Fibroblast of the conjunctiva (primary cell): ENCODE data around the gene ADRA1B.

ENCODE experiments used
- DNase-seq: peaks from one replicate; pipeline ENCODE4 v3.0.0-alpha.2; 2010; ENCODE audit warnings: low read depth

The ADRA1B gene

DNA sequence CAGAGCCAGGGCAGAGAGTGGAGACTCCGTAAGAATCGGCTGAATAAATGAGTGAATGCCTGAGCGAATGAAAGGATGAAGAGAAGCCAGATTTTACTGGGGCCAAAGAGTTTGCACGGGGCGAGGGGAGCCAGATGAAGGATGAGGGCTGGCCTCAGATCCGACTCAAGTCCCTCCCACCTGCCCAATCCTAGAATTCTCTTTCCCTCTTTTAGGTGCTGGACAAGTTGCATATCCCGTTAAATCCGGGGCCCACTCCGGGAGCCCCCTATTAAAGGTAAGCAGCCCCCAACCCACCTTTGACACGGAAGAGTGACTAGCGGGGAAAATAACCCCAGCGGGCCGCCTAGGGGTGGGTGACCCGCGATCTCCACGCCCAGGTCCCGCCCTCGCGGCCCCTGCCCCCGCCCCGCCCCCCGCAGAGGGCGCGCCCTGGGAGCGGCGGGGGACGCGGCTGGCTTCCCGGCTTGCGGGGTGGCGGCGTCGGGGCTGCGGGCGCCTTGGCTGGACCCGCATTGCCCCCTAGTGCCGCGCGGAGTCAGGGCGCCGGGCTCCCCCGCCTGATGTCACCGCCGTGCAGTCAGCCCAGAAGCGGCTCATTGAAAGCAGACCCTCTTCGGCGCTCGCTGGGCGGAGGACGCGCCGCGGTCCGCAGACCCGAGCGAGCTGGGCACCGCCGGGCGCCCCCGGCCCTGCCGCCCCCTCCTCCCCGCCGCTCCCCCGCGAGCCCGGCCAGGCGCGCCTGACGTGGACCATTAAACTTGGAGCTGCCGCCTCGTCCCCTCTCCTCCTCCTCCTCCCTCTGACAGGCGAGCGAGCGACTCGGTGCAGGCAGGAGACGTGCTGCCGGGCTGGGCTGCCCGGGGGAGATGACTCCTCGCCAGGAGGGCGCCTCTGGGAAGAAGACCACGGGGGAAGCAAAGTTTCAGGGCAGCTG is at the start of gene ADRA1B:
ADRA1B (plus strand) TSS at position 579 of the 937 bp plus-strand sequence. CDS start 424 bp downstream, outside the sequence.
- DNase-seq: no peak

DNA sequence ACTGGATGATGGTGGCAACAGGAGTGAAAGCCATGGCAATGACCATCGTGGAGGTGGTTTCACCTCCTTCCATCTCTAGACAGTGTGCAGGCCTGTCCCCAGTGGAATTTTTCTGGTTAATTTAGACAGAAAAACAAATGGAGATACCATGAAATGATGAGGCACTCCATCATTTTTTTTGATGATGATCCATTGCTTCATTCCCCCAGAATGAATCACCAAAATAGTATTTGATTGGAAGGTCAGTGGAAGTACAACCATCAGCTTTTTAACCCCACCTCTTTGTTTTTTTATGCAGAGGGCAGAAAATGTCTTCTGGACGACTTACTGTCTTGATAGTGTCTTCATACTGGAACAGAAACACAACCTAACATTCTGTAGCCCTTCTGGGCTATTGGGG is 42.6 kb upstream of the ADRA1B start:
- DNase-seq: no peak

GRCh38 chr5:159874263-159874662 is 42.0 kb upstream of the ADRA1B start:
- no peak for DNase-seq

DNA sequence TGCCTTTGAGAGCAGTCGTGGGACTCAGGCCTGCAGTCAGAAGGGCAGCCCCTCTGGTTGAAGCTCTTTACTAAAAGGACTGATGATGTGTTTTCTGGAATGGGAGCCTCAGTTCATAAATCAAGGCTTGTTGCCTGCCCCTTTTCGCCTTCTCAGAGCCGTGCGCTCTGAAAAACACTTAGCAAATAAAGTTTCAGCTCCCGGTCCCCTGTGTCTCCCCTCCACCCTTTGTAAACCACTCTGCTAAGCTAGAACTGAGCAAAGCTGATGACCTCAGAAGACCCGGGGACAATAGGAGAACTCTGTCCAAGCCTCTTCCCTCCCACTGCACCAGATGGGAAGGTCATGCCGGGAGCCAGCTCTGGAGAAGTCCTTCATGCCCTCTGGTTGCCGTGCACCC is 39.3 kb upstream of the ADRA1B start:
- DNase-seq: no peak

- no peak for DNase-seq
Observed at GRCh38 chr5:159877894-159878448, 38.3 kb upstream of the ADRA1B start.

- DNase-seq: peak; percentile 40
Observed at GRCh38 chr5:159878988-159879471, 37.3 kb upstream of the ADRA1B start.

DNA sequence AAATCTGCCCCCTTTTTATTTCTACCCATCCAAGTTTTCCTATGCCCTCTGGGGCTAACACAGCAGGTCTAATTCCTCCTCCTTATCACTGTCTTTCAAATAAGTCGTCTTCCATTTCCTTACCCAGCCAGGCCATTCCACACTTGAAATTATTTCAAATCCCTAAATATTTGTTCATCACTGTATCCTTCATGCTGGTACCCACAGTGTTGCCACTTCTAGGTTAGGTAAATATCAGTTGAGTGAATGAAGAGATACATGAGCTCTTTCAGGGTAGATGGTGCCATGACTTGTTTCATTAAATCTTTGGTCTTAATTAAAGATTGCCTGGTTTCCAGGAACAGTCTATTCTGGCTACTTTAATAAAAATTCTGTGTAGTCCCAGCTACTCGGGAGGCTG is 35.6 kb upstream of the ADRA1B start:
- DNase-seq: no peak

GRCh38 chr5:159881967-159882366 is 34.3 kb upstream of the ADRA1B start:
- no peak for DNase-seq

DNA sequence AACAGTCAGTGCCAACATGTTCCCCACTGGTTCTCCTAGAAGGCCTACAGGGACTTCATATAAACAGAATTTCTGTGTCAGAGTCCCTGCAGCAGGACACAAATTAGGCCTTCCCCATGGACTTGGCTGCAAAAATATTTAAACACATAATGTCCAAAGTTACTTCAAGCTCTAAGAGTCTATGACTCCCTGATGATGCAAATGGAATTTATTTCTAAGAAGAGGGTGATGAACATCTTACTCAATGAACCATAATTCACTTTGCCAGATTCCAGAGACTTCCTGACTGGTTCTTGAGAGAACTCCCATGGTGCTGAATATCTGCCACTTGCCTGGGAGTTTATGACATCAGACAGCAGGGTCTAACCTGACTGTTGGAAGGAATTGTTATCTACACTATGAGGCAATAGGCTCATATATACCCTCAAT is 32.7 kb upstream of the ADRA1B start:
- no peak for DNase-seq

DNA sequence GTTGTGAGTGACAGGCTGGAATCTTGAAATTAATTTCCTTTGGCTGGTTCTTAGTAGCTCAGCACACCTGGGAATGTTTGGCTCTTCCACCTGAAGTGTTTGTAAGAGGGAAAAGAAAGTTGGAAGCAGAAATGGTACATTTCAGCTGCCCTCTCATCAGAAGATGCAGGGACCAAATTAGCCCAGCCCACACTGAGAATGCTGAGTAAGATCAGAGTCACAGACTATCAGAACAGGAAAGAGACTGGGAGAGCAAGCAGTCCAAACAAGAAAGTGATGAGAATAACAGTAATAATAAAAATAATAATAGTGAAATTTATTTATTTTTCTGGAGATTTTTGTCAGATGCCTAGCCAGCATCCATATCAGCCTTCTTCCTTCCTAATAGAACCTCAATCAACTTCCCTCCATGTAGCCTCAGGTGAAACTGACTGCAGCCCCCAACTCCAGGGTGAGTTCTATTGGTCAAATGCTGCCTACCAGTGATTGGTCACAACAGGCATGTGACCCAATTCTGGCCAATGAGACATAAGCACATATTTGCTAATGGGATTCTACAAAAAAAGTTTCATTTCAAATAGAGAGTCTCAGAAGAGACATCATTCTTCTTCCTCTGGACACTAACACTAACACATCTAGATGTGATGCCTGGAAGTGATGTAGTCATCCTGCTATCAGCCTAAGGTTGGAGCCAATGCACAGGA is 31.2 kb upstream of the ADRA1B start:
- DNase-seq: no peak

DNA sequence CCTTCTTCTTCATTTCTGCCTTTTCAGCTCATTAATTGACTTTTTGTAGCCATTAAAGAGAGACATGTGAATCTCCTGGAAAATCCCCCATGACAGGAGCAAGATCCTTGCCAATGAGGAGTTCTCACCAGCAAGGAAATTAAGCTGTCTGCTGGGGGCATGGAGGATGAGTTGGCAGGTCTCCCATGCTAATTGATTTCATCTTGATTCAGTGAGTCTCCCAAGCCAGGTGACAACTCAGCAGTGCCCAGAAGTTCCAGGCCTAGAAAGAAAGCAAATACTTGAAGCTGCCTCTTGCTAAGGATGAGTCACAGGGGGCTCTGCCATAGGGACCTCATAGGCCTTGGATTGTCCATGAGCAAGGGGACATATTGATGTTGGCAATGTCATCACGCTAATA is 30.0 kb upstream of the ADRA1B start:
- no peak for DNase-seq

GRCh38 chr5:159887050-159887449 is 29.2 kb upstream of the ADRA1B start:
- DNase-seq: no peak

GRCh38 chr5:159888860-159889259 is 27.4 kb upstream of the ADRA1B start:
- no peak for DNase-seq

- DNase-seq: no peak
Observed at GRCh38 chr5:159890141-159890540, 26.1 kb upstream of the ADRA1B start.

- DNase-seq: no peak
Observed at GRCh38 chr5:159891371-159891770, 24.9 kb upstream of the ADRA1B start.

GRCh38 chr5:159893040-159893695 is 23.1 kb upstream of the ADRA1B start:
- no peak for DNase-seq

GRCh38 chr5:159894149-159894720 is 22.0 kb upstream of the ADRA1B start:
- DNase-seq: peak; percentile 77

DNA sequence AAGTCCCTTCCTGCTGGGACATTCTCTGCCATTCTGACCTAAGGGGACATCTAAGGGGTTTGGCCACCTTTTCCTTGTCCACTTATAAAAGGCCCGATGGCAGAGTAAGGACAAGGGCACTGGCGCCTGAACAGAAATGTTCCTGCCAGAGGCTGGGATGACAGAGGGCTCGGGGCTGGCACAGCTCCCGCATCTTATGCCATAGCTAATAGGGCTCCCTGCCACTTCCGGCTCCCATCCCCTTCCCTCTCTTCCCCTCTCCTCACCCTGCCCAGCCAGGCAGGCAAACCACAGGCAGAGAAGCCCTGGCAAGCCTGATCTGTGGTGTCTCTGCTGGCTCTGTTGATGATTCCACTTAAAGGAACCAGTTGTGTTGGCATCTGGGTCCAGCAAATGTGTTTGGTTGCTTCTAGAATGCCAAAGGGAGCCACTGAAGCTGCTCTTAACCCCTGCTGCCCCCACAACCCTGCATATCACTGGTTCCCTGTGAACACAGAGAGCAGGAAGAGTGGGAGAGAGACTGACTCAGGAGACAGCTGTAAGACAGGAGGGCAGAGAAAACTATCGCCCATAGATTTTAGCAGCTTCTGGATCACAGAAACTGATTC is 18.4 kb upstream of the ADRA1B start:
- DNase-seq: no peak

GRCh38 chr5:159899067-159900049 is 16.9 kb upstream of the ADRA1B start:
- no peak for DNase-seq

GRCh38 chr5:159901308-159901707 is 15.0 kb upstream of the ADRA1B start:
- no peak for DNase-seq
